ENCODE data around the gene INHBE. TPM values are rescaled to one million over a fixed set of nuclear protein-coding genes. Genes with fewer than 3 reads are reported as not detected.
"Not testable (repeated sequence)": the region's sequence is repeated elsewhere in the genome, so short reads cannot be mapped to it uniquely, and the experiment has no call there.

INHBE gene
- total RNA-seq, 1 experiment from 2014 or later = 13.9 TPM

- peak overlapping the region; percentile 55 for H3K27ac Mint-ChIP-seq (ENCODE audit: unreplicated experiment)
- no peaks in the 10 kb centered on the region for H3K9me3 ChIP-seq
Observed at GRCh38 chr12:57491393-57492280, 36.5 kb downstream of the INHBE start.

GRCh38 chr12:57495051-57495701 is 40.1 kb downstream of the INHBE start:
- H3K4me1 Mint-ChIP-seq (ENCODE audit: low read depth, unreplicated experiment) = peaks cover 17% of the 10 kb centered on the region
- intact Hi-C loops (cut with micrococcal nuclease; ENCODE audit: unreplicated experiment); BruUV-seq (replicated peaks); H3K27ac Mint-ChIP-seq (ENCODE audit: unreplicated experiment); H3K4me3 Mint-ChIP-seq (ENCODE audit: unreplicated experiment); H3K9me3 ChIP-seq; H3K4me1 ChIP-seq; H3K9me3 Mint-ChIP-seq (ENCODE audit: unreplicated experiment); H3K4me3 ChIP-seq (ENCODE audit: low read depth, low read length); H3K36me3 ChIP-seq (ENCODE audit: control insufficient read depth, insufficient read depth, low read length); POLR2A ChIA-PET; H3K27me3 ChIP-seq (replicated peaks; ENCODE audit: control insufficient read depth, insufficient read depth, low read length); H3K27me3 Mint-ChIP-seq (ENCODE audit: insufficient read depth, unreplicated experiment); CTCF ChIA-PET; DNase-seq: not testable (repeated sequence)
- H3K36me3 Mint-ChIP-seq (ENCODE audit: insufficient read depth, unreplicated experiment) = peaks cover 89% of the 10 kb centered on the region

More at GRCh38 chr12:57491393-57492280, 36.5 kb downstream of the INHBE start:
- intact Hi-C loops (cut with micrococcal nuclease; ENCODE audit: unreplicated experiment) = no loop called here
- POLR2A ChIA-PET = no interaction called here
- no peaks in the 10 kb centered on the region for H3K27me3 ChIP-seq (replicated peaks; ENCODE audit: control insufficient read depth, insufficient read depth, low read length)
- no peak overlapping the region for H3K4me3 ChIP-seq (ENCODE audit: low read depth, low read length)
- Mint-ChIP-seq H3K9me3 (ENCODE audit: unreplicated experiment) (no peaks in the 10 kb centered on the region), H3K4me3 (ENCODE audit: unreplicated experiment) (peak overlapping the region; percentile 17), H3K36me3 (ENCODE audit: insufficient read depth, unreplicated experiment) (peaks cover 75% of the 10 kb centered on the region), H3K4me1 (ENCODE audit: low read depth, unreplicated experiment) (peaks cover 15% of the 10 kb centered on the region), H3K27me3 (ENCODE audit: insufficient read depth, unreplicated experiment) (no peaks in the 10 kb centered on the region)
- no TSS peak for BruUV-seq (replicated peaks)
- 0 out of 2 replicates have a peak, but pooled peaks cover 7% of the 10 kb centered on the region for H3K4me1 ChIP-seq
- TF ChIP-seq, protein P1, sequence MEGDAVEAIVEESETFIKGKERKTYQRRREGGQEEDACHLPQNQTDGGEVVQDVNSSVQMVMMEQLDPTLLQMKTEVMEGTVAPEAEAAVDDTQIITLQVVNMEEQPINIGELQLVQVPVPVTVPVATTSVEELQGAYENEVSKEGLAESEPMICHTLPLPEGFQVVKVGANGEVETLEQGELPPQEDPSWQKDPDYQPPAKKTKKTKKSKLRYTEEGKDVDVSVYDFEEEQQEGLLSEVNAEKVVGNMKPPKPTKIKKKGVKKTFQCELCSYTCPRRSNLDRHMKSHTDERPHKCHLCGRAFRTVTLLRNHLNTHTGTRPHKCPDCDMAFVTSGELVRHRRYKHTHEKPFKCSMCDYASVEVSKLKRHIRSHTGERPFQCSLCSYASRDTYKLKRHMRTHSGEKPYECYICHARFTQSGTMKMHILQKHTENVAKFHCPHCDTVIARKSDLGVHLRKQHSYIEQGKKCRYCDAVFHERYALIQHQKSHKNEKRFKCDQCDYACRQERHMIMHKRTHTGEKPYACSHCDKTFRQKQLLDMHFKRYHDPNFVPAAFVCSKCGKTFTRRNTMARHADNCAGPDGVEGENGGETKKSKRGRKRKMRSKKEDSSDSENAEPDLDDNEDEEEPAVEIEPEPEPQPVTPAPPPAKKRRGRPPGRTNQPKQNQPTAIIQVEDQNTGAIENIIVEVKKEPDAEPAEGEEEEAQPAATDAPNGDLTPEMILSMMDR (IDR thresholded peaks at IDR 0.05; ENCODE audit: insufficient read depth in 1 of 2, low read depth in 1 of 2, low read length in 1 of 2, severe bottlenecking in 1 of 2, unreplicated experiment in 1 of 2) = peak; percentile 16 to 34
- DNase-seq = no peak
- H3K36me3 ChIP-seq (ENCODE audit: control insufficient read depth, insufficient read depth, low read length) = peaks cover 6% of the 10 kb centered on the region
- CTCF ChIA-PET = no interaction called here

GRCh38 chr12:57496822-57497221 is 41.7 kb downstream of the INHBE start:
- ChIA-PET POLR2A (interaction anchor here (0.5 kb wide), 1 partner anchor 479 kb away, joined by 5 read pairs; no protein-coding TSS in a partner anchor), CTCF (interaction anchor here (0.6 to 0.7 kb wide), 2 partner anchors 33 to 245 kb away, joined by 5 to 11 read pairs; no protein-coding TSS in a partner anchor)
- no peak overlapping the region for H3K4me3 Mint-ChIP-seq (ENCODE audit: unreplicated experiment)
- H3K9me3 Mint-ChIP-seq (ENCODE audit: unreplicated experiment) = peaks cover 6% of the 10 kb centered on the region
- H3K27ac Mint-ChIP-seq (ENCODE audit: unreplicated experiment) = peak overlapping the region; percentile 65
- H3K27me3 Mint-ChIP-seq (ENCODE audit: insufficient read depth, unreplicated experiment) = no peaks in the 10 kb centered on the region
- BruUV-seq (replicated peaks) = no TSS peak
- H3K36me3 ChIP-seq (ENCODE audit: control insufficient read depth, insufficient read depth, low read length) = peaks cover 4% of the 10 kb centered on the region; the same call in 1 of the 2 replicates
- no peak for DNase-seq
- no peak overlapping the region for H3K4me3 ChIP-seq (ENCODE audit: low read depth, low read length)
- no peaks in the 10 kb centered on the region for H3K27me3 ChIP-seq (replicated peaks; ENCODE audit: control insufficient read depth, insufficient read depth, low read length)
- intact Hi-C loops (cut with micrococcal nuclease; ENCODE audit: unreplicated experiment) = no loop called here
- peaks cover 89% of the 10 kb centered on the region for H3K36me3 Mint-ChIP-seq (ENCODE audit: insufficient read depth, unreplicated experiment)
- no peaks in the 10 kb centered on the region for H3K9me3 ChIP-seq
- no peaks in the 10 kb centered on the region for H3K4me1 ChIP-seq
- H3K4me1 Mint-ChIP-seq (ENCODE audit: low read depth, unreplicated experiment) = peaks cover 10% of the 10 kb centered on the region
- TF ChIP-seq, protein P1 (IDR thresholded peaks at IDR 0.05; ENCODE audit: insufficient read depth in 1 of 2, low read depth in 1 of 2, low read length in 1 of 2, severe bottlenecking in 1 of 2, unreplicated experiment in 1 of 2) = no peak

Measured in Caco-2 (cell line).